DMS153 treated with DMSO at 0.1 percent for 48 hours (cell line): ENCODE results near the gene CBY1.

Experiments
- DNase-seq: peaks from one replicate; lab custom pipeline; 2025; ENCODE audit not compliant: unreplicated experiment; lab: John Stamatoyannopoulos, UW

The CBY1 gene

GRCh38 chr22:38645430-38645829, 11.0 kb upstream of the CBY1 start:
- no peak for DNase-seq

GRCh38 chr22:38649841-38650522, 6.5 kb upstream of the CBY1 start:
- DNase-seq, result peak; percentile 21

GRCh38 chr22:38652859-38653258, 3.6 kb upstream of the CBY1 start:
- DNase-seq, result no peak

GRCh38 chr22:38653741-38654140, 2.7 kb upstream of the CBY1 start:
- DNase-seq, result no peak

- DNase-seq, result peak; percentile 30
Observed at GRCh38 chr22:38655519-38656255, 751 bp upstream of the CBY1 start.

GRCh38 chr22:38657045-38657909, 839 bp downstream of the CBY1 start:
- DNase-seq, result peak; percentile 20

GRCh38 chr22:38674888-38675287, 18.4 kb downstream of the CBY1 start:
- DNase-seq, result no peak

GRCh38 chr22:38675833-38676232, 19.4 kb downstream of the CBY1 start:
- DNase-seq, result no peak

GRCh38 chr22:38681582-38682335, 25.3 kb downstream of the CBY1 start, which contains the start of gene TOMM22:
TOMM22 (plus strand) TSS chr22:38681957; CDS start chr22:38681979, 22 bp downstream.
- peak; percentile 61 for DNase-seq

- no peak for DNase-seq
Observed at GRCh38 chr22:38684895-38685294, 28.5 kb downstream of the CBY1 start.

- no peak for DNase-seq
Observed at GRCh38 chr22:38685761-38686160, 29.3 kb downstream of the CBY1 start.

- DNase-seq, result no peak
Observed at GRCh38 chr22:38689651-38690050, 33.2 kb downstream of the CBY1 start.

GRCh38 chr22:38694049-38694448, 37.6 kb downstream of the CBY1 start:
- DNase-seq, result no peak

GRCh38 chr22:38694940-38695339, 38.5 kb downstream of the CBY1 start:
- DNase-seq, result no peak

- no peak for DNase-seq
Observed at GRCh38 chr22:38696606-38697424, 40.4 kb downstream of the CBY1 start.

GRCh38 chr22:38697425-38698089, 41.1 kb downstream of the CBY1 start:
- DNase-seq, result no peak

- DNase-seq, result no peak
Observed at GRCh38 chr22:38698407-38699094, 42.1 kb downstream of the CBY1 start.

GRCh38 chr22:38699143-38699542, 42.7 kb downstream of the CBY1 start:
- DNase-seq, result no peak

- DNase-seq, result no peak
Observed at GRCh38 chr22:38699784-38700183, 43.3 kb downstream of the CBY1 start.
